SK-N-SH treated with all-trans-retinoic acid at 6 μM for 48 hours (cell line): ENCODE data around the gene CCBE1.
A peak's percentile ranks its signal among the peaks of the same experiment; 100 is the strongest.

Source experiments
- ATAC-seq: fragments of 200-7000 bp; cut with Tn5 transposase; 3 replicates; pipeline ENCODE4 v1.9.1; 2020; ENCODE audit warnings: mild to moderate bottlenecking, moderate library complexity
- ARNTL ChIP-seq: fragments of 450-650 bp; formaldehyde crosslinking; IDR thresholded peaks from 2 replicates; pipeline ENCODE4 v1.5.0; 2020; ENCODE audit warnings: low read depth, mild to moderate bottlenecking, moderate library complexity, borderline replicate concordance
- BACH2 ChIP-seq: fragments of 250-450 bp; sonication (Bioruptor Pico); IDR thresholded peaks from 2 replicates; pipeline ENCODE4 v1.9.0; 2021; ENCODE audit warnings: mild to moderate bottlenecking, borderline replicate concordance
- CREB5 ChIP-seq: fragments of 250-450 bp; sonication (Bioruptor Pico); IDR thresholded peaks from 2 replicates; pipeline ENCODE4 v1.5.1; 2020; ENCODE audit warnings: low read depth, mild to moderate bottlenecking, moderate library complexity
- CSDC2 ChIP-seq: fragments of 250-450 bp; sonication (Bioruptor Pico); IDR thresholded peaks from 2 replicates; pipeline ENCODE4 v1.5.0; 2020; ENCODE audit warnings: mild to moderate bottlenecking, moderate library complexity
- GLIS3 ChIP-seq: fragments of 250-450 bp; sonication (Bioruptor Pico); IDR thresholded peaks from 2 replicates; pipeline ENCODE4 v1.5.0; 2020; ENCODE audit warnings: mild to moderate bottlenecking, moderate library complexity
- OSR1 ChIP-seq: fragments of 250-450 bp; sonication (Bioruptor Pico); IDR thresholded peaks from 2 replicates; pipeline ENCODE4 v1.8.0; 2022; ENCODE audit warnings: moderate library complexity, mild to moderate bottlenecking, inconsistent platforms
- PATZ1 ChIP-seq: fragments of 250-450 bp; sonication (Bioruptor Pico); IDR thresholded peaks from 2 replicates; pipeline ENCODE4 v1.8.0; 2020; ENCODE audit warnings: mild to moderate bottlenecking, moderate library complexity, borderline replicate concordance
- PPARA ChIP-seq: fragments of 250-450 bp; sonication (Bioruptor Pico); IDR thresholded peaks from 2 replicates; pipeline ENCODE4 v1.5.0; 2020; ENCODE audit warnings: mild to moderate bottlenecking, borderline replicate concordance
- RARB ChIP-seq: fragments of 250-450 bp; sonication (Bioruptor Pico); IDR thresholded peaks from 2 replicates; pipeline ENCODE4 v1.8.0; 2021; ENCODE audit warnings: mild to moderate bottlenecking, moderate library complexity
- SNAI2 ChIP-seq: fragments of 250-450 bp; sonication (Bioruptor Pico); IDR thresholded peaks from 2 replicates; pipeline ENCODE4 v1.5.0; 2020; ENCODE audit warnings: mild to moderate bottlenecking, moderate library complexity
- TCF4 ChIP-seq: fragments of 250-450 bp; sonication (Bioruptor Pico); IDR thresholded peaks from 2 replicates; pipeline ENCODE4 v1.8.0; 2021; ENCODE audit warnings: mild to moderate bottlenecking, moderate library complexity, borderline replicate concordance
- TOX ChIP-seq: fragments of 250-450 bp; sonication (Bioruptor Pico); IDR thresholded peaks from 2 replicates; pipeline ENCODE4 v1.8.0; 2021; ENCODE audit warnings: mild to moderate bottlenecking, moderate library complexity, borderline replicate concordance
- TSHZ2 ChIP-seq: fragments of 250-450 bp; sonication (Bioruptor Pico); IDR thresholded peaks from 2 replicates; pipeline ENCODE4 v1.5.0; 2020; ENCODE audit warnings: mild to moderate bottlenecking, moderate library complexity
- ZC3H10 ChIP-seq: fragments of 250-450 bp; sonication (Bioruptor Pico); IDR thresholded peaks from 2 replicates; pipeline ENCODE4 v1.5.1; 2021; ENCODE audit warnings: mild to moderate bottlenecking, moderate library complexity
- ZFP3 ChIP-seq: fragments of 250-450 bp; sonication (Bioruptor Pico); IDR thresholded peaks from 2 replicates; pipeline ENCODE4 v1.5.0; 2020; ENCODE audit warnings: mild to moderate bottlenecking, moderate library complexity
- ZFP30 ChIP-seq: fragments of 450-650 bp; formaldehyde crosslinking; IDR thresholded peaks from 2 replicates; pipeline ENCODE4 v1.5.0; 2022; ENCODE audit warnings: mild to moderate bottlenecking, moderate library complexity
- ZNF565 ChIP-seq: fragments of 450-650 bp; formaldehyde crosslinking; conservative IDR thresholded peaks from 2 replicates; pipeline ENCODE4 v1.5.0; 2020; ENCODE audit warnings: low read depth, mild to moderate bottlenecking, moderate library complexity
- ZNF70 ChIP-seq: fragments of 450-650 bp; formaldehyde crosslinking; IDR thresholded peaks from 2 replicates; pipeline ENCODE4 v1.5.0; 2020; ENCODE audit warnings: mild to moderate bottlenecking, moderate library complexity
- ZNF8 ChIP-seq: fragments of 450-650 bp; formaldehyde crosslinking; IDR thresholded peaks from 2 replicates; pipeline ENCODE4 v1.5.0; 2020; ENCODE audit warnings: mild to moderate bottlenecking, moderate library complexity
- TF ChIP-seq, protein P1 (sequence below): fragments of 250-450 bp; sonication (Bioruptor Pico); IDR thresholded peaks from 2 replicates; pipeline ENCODE4 v1.8.0; 2021; ENCODE audit warnings: low read depth, mild to moderate bottlenecking, moderate library complexity, borderline replicate concordance
- TF ChIP-seq, protein P2 (sequence below): fragments of 250-450 bp; sonication (Bioruptor Pico); IDR thresholded peaks from 2 replicates; pipeline ENCODE4 v1.5.1; 2021; ENCODE audit warnings: mild to moderate bottlenecking, moderate library complexity

The CCBE1 gene

GRCh38 chr18:59492756-59493421 lies 204.3 kb downstream of the CCBE1 start:
- no peak for ATAC-seq
- TF ChIP-seq GLIS3 (no peak), CSDC2 (no peak), TOX (CRISPR knock-in tag) (no peak), CREB5 (no peak), ARNTL (CRISPR knock-in tag) (no peak), ZFP30 (CRISPR knock-in tag) (no peak), ZNF565 (CRISPR knock-in tag) (no peak), ZNF8 (CRISPR knock-in tag) (no peak), ZC3H10 (CRISPR knock-in tag) (no peak), BACH2 (CRISPR knock-in tag) (no peak), SNAI2 (CRISPR knock-in tag) (no peak), TCF4 (CRISPR knock-in tag) (no peak), PATZ1 (no peak), PPARA (CRISPR knock-in tag) (no peak), RARB (CRISPR knock-in tag) (no peak), TSHZ2 (CRISPR knock-in tag) (no peak), OSR1 (CRISPR knock-in tag) (no peak), ZNF70 (CRISPR knock-in tag) (no peak)
- TF ChIP-seq, protein P1, sequence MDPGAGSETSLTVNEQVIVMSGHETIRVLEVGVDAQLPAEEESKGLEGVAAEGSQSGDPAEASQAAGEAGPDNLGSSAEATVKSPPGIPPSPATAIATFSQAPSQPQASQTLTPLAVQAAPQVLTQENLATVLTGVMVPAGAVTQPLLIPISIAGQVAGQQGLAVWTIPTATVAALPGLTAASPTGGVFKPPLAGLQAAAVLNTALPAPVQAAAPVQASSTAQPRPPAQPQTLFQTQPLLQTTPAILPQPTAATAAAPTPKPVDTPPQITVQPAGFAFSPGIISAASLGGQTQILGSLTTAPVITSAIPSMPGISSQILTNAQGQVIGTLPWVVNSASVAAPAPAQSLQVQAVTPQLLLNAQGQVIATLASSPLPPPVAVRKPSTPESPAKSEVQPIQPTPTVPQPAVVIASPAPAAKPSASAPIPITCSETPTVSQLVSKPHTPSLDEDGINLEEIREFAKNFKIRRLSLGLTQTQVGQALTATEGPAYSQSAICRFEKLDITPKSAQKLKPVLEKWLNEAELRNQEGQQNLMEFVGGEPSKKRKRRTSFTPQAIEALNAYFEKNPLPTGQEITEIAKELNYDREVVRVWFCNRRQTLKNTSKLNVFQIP: no peak

DNA sequence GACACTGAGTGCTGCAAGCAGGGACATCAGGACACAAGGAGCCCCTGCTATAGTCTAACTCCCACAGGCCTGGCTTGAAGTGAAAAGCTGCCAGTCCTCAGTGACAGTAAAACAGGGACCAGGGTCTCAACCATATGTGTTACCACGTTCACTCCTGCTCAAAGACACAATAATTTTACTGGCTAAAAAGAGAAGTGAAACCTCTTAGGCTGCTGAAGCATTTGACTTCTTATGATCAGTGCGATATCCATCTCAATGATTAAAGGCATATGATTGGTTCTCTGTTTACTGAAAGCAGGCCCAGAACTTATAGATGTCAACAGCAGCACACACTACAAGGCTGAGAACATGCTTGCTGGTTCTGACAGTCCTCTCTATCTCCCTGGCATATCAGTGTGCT lies 208.3 kb downstream of the CCBE1 start:
- TF ChIP-seq TOX (CRISPR knock-in tag): no peak
- TF ChIP-seq ZNF70 (CRISPR knock-in tag): no peak
- TF ChIP-seq OSR1 (CRISPR knock-in tag): no peak
- TF ChIP-seq BACH2 (CRISPR knock-in tag): no peak
- no peak for ATAC-seq

DNA sequence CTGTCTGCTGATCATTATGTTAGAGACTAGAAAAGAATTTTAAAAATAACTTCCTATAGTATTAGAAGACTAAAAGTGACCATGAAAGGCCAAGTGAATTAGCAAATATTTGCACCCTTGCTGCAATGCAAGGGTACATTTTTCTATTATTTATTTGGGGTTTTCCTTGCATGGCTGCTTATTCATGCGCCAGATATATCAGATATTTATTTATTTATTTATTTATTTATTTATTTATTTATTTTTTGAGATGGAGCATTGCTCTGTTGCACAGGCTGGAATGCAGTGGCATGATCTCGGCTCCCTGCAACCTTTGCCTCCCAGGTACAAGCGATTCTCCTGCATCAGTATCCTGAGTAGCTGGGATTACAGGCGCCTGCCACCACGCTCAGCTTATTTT lies 211.8 kb downstream of the CCBE1 start:
- no peak for TF ChIP-seq OSR1 (CRISPR knock-in tag)
- TF ChIP-seq TCF4 (CRISPR knock-in tag): 0 out of 2 replicates have a peak, but pooled peaks have one; percentile 13
- TF ChIP-seq BACH2 (CRISPR knock-in tag): no peak
- TF ChIP-seq ZFP3: no peak
- TF ChIP-seq RARB (CRISPR knock-in tag): no peak
- TF ChIP-seq, protein P2, sequence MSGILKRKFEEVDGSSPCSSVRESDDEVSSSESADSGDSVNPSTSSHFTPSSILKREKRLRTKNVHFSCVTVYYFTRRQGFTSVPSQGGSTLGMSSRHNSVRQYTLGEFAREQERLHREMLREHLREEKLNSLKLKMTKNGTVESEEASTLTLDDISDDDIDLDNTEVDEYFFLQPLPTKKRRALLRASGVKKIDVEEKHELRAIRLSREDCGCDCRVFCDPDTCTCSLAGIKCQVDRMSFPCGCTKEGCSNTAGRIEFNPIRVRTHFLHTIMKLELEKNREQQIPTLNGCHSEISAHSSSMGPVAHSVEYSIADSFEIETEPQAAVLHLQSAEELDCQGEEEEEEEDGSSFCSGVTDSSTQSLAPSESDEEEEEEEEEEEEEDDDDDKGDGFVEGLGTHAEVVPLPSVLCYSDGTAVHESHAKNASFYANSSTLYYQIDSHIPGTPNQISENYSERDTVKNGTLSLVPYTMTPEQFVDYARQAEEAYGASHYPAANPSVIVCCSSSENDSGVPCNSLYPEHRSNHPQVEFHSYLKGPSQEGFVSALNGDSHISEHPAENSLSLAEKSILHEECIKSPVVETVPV (CRISPR knock-in tag): no peak; the same call in 1 of the 2 replicates
- no peak for ATAC-seq
